HepG2 (cell line): ENCODE measurements around the gene ACTR1A. TPM values are rescaled to one million over a fixed set of nuclear protein-coding genes. Genes with fewer than 3 reads are reported as not detected.

ENCODE experiments used
- CHD4 ChIP-seq: fragments of 200-600 bp; sonication (generic); IDR thresholded peaks from 2 replicates; pipeline ENCODE4 v1.7.0; 2017; ENCODE audit warnings: mild to moderate bottlenecking, low read length, borderline replicate concordance
- FOXK1 ChIP-seq: sonication (generic); formaldehyde crosslinking; IDR thresholded peaks from 2 replicates; pipeline ENCODE4 v1.4.0; 2020; ENCODE audit warnings: low read depth, missing genetic modification reagents, borderline replicate concordance
- HINFP ChIP-seq: sonication (generic); formaldehyde crosslinking; IDR thresholded peaks from 2 replicates; pipeline ENCODE4 v1.4.0; 2020; ENCODE audit warnings: low read depth, mild to moderate bottlenecking, missing genetic modification reagents
- MAZ ChIP-seq, 2 experiments: sonication (generic) in 1 of 2; formaldehyde crosslinking in 1 of 2; IDR thresholded peaks; 2 replicates each; pipeline versions ENCODE4 v1.5.0 to v1.6.1; 2012 to 2020; ENCODE audit warnings: low read depth in 2 of 2, mild to moderate bottlenecking in 2 of 2, borderline replicate concordance in 1 of 2, improper control_type of control experiment in 1 of 2, low read length in 1 of 2, missing genetic modification reagents in 1 of 2, moderate library complexity in 1 of 2
- MYNN ChIP-seq: sonication (generic); formaldehyde crosslinking; IDR thresholded peaks from 2 replicates; pipeline ENCODE4 v1.4.0; 2020; ENCODE audit warnings: mild to moderate bottlenecking, low read depth, missing genetic modification reagents
- REL ChIP-seq: sonication (generic); formaldehyde crosslinking; conservative IDR thresholded peaks from 2 replicates; pipeline ENCODE4 v1.8.0; 2022; ENCODE audit warnings: mild to moderate bottlenecking, missing genetic modification reagents, moderate library complexity
- SP4 ChIP-seq: sonication (generic); formaldehyde crosslinking; IDR thresholded peaks from 2 replicates; pipeline ENCODE4 v1.8.1; 2023; ENCODE audit warnings: mild to moderate bottlenecking, missing genetic modification reagents
- SSRP1 ChIP-seq: IDR thresholded peaks from 2 replicates; pipeline ENCODE4 v1.6.1; 2016; ENCODE audit warnings: control low read depth
- TRIM22 ChIP-seq: fragments of 450-650 bp; IDR thresholded peaks from 2 replicates; pipeline ENCODE4 v1.6.1; 2017
- YY1 ChIP-seq: IDR thresholded peaks from 2 replicates; pipeline ENCODE4 v1.6.1; 2011; ENCODE audit warnings: low read length, low read depth, moderate library complexity, mild to moderate bottlenecking; ENCODE audit not compliant: insufficient read depth, insufficient replicate concordance
- ZFP90 ChIP-seq: sonication (generic); formaldehyde crosslinking; IDR thresholded peaks from 2 replicates; pipeline ENCODE4 v1.8.0; 2022; ENCODE audit warnings: missing genetic modification reagents, mild to moderate bottlenecking, inconsistent platforms, borderline replicate concordance
- ZNF260 ChIP-seq: sonication (generic); formaldehyde crosslinking; IDR thresholded peaks from 2 replicates; pipeline ENCODE4 v1.4.0; 2020; ENCODE audit warnings: missing genetic modification reagents, low read depth, mild to moderate bottlenecking, borderline replicate concordance
- ZNF317 ChIP-seq: sonication (generic); formaldehyde crosslinking; IDR thresholded peaks from 2 replicates; pipeline ENCODE4 v1.5.0; 2020; ENCODE audit warnings: mild to moderate bottlenecking, missing genetic modification reagents
- ZNF451 ChIP-seq: sonication (generic); formaldehyde crosslinking; IDR thresholded peaks from 2 replicates; pipeline ENCODE4 v1.5.0; 2020; ENCODE audit warnings: mild to moderate bottlenecking, missing genetic modification reagents
- ZNF550 ChIP-seq: sonication (generic); formaldehyde crosslinking; IDR thresholded peaks from 2 replicates; pipeline ENCODE4 v1.4.0; 2020; ENCODE audit warnings: mild to moderate bottlenecking, missing genetic modification reagents, borderline replicate concordance
- ZNF761 ChIP-seq: sonication (generic); formaldehyde crosslinking; conservative IDR thresholded peaks from 2 replicates; pipeline ENCODE4 v1.4.0; 2020; ENCODE audit warnings: mild to moderate bottlenecking, missing genetic modification reagents
- ZNF776 ChIP-seq: sonication (generic); formaldehyde crosslinking; IDR thresholded peaks from 2 replicates; pipeline ENCODE4 v1.4.0; 2020; ENCODE audit warnings: mild to moderate bottlenecking, missing genetic modification reagents
- ZNF792 ChIP-seq: IDR thresholded peaks from 2 replicates; pipeline ENCODE4 v1.6.1; 2016
- ZZZ3 ChIP-seq: sonication (generic); formaldehyde crosslinking; IDR thresholded peaks from 2 replicates; pipeline ENCODE4 v1.4.0; 2020; ENCODE audit warnings: missing genetic modification reagents, mild to moderate bottlenecking, borderline replicate concordance
- polyA plus RNA-seq, 8 experiments: library from polyadenylated mRNA; depleted of rRNA in 3 of 8; stranded (reverse) in 7 of 8; unstranded in 1 of 8; fragments of >200 nt; fragmentation: Illumina TruSeq in 4 of 8; extraction: Trizol in 4 of 8; gene quantifications; 2 replicates each; pipeline versions ENCODE4 v1.2.1 to v1.2.3, GENCODE V29; 2011 to 2016; ENCODE audit warnings: low read depth in 4 of 8, missing spikeins in 1 of 8, mixed read lengths in 1 of 8; ENCODE audit not compliant: insufficient read depth in 1 of 8
- total RNA-seq, 5 experiments: library from RNA; depleted of rRNA; stranded (reverse); fragments of >200 nt; fragmentation: Illumina TruSeq; extraction: Trizol; gene quantifications; 2 replicates each; pipeline ENCODE4 v1.2.3, GENCODE V29; 2016; ENCODE audit warnings: low read depth in 1 of 5
- TF ChIP-seq, protein P1 (sequence below): sonication (generic); formaldehyde crosslinking; IDR thresholded peaks from 2 replicates; pipeline ENCODE4 v1.4.0; 2020; ENCODE audit warnings: mild to moderate bottlenecking, missing genetic modification reagents

ACTR1A gene
- total and polyA plus RNA-seq, 2 of the 13 experiments (the other 11 are each of a cell fraction or from before 2014, with no cell fraction given), result 59.6 to 62.8 TPM

- TF ChIP-seq HINFP (CRISPR knock-in tag) (no peak), ZNF761 (no peak), FOXK1 (CRISPR knock-in tag) (peak; percentile 38; the same call in 1 of the 2 replicates), MAZ (IDR thresholded peaks at IDR 0.05; ENCODE audit: borderline replicate concordance, low read depth, low read length) (peak; percentile 49; the same call in 1 of the 2 replicates), MAZ (CRISPR knock-in tag; IDR thresholded peaks at IDR 0.05; ENCODE audit: low read depth) (no peak), ZNF317 (CRISPR knock-in tag) (no peak), SP4 (CRISPR knock-in tag) (peak; percentile 88), REL (CRISPR knock-in tag) (no peak), ZNF550 (CRISPR knock-in tag) (no peak), MYNN (CRISPR knock-in tag) (no peak), ZNF792 (no peak), ZNF451 (CRISPR knock-in tag) (no peak), SSRP1 (CRISPR knock-in tag) (no peak), TRIM22 (no peak), ZZZ3 (CRISPR knock-in tag) (no peak), ZFP90 (CRISPR knock-in tag) (no peak), CHD4 (no peak), ZNF260 (CRISPR knock-in tag) (no peak), ZNF776 (CRISPR knock-in tag) (no peak), YY1 (peak; percentile 96)
- TF ChIP-seq, protein P1, sequence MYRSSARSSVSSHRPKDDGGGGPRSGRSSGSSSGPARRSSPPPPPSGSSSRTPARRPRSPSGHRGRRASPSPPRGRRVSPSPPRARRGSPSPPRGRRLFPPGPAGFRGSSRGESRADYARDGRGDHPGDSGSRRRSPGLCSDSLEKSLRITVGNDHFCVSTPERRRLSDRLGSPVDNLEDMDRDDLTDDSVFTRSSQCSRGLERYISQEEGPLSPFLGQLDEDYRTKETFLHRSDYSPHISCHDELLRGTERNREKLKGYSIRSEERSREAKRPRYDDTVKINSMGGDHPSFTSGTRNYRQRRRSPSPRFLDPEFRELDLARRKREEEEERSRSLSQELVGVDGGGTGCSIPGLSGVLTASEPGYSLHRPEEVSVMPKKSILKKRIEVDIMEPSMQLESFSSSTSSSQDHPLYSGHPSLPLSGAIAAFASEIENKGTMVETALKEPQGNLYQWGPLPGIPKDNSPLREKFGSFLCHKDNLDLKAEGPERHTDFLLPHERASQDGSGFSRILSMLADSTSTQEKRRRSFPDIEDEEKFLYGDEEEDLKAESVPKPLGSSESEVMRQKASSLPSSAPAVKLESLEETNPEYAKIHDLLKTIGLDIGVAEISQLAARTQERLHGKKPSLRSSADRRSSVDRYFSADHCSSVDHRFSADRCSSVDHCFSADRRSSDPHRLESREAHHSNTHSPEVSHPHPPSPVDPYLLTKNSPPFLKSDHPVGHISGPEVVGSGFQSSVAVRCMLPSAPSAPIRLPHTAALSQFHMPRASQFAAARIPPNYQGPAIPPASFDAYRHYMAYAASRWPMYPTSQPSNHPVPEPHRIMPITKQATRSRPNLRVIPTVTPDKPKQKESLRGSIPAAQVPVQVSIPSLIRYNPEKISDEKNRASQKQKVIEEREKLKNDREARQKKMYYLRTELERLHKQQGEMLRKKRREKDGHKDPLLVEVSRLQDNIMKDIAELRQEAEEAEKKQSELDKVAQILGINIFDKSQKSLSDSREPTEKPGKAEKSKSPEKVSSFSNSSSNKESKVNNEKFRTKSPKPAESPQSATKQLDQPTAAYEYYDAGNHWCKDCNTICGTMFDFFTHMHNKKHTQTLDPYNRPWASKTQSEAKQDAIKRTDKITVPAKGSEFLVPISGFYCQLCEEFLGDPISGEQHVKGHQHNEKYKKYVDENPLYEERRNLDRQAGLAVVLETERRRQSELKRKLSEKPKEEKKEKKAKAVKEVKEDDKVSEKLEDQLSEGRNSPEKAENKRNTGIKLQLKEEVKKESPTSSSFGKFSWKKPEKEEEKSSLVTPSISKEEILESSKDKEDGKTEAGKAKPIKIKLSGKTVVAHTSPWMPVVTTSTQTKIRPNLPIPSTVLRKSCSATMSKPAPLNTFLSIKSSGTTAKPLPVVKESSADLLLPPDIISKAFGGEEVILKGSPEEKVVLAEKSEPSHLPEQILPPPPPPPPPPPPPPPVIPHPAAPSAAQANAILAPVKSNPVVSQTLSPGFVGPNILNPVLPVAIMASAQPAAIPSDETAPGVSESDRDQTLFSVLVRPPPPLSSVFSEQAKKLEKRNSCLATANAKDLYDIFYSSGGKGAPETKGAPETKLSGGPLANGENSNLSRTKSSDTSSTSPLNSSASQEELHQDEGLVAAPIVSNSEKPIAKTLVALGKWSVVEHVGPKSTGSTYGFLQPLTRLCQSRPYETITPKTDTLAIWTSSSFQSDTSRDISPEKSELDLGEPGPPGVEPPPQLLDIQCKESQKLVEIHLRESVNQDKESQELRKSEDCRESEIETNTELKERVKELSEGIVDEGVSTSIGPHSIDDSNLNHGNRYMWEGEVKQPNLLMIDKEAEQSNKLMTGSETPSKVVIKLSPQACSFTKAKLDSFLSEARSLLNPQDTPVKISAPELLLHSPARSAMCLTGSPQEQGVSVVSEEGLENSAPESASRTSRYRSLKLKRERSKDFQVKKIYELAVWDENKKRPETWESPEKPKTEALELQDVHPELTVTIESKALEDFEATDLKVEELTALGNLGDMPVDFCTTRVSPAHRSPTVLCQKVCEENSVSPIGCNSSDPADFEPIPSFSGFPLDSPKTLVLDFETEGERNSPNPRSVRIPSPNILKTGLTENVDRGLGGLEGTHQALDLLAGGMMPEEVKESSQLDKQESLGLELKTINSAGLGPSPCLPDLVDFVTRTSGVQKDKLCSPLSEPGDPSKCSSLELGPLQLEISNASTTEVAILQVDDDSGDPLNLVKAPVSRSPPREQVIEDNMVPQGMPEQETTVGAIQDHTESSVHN (CRISPR knock-in tag), result no peak
Observed at GRCh38 chr10:102502029-102502336, 529 bp downstream of the ACTR1A start (continued).
